Embryonic facial prominence (tissue), 1 donor: ENCODE measurements around the gene PITPNM1.

Source experiments
- DNase-seq: peaks from one replicate; pipeline ENCODE4 v3.0.0-alpha.2; 2016; ENCODE audit errors: extremely low spot score

Gene PITPNM1

GRCh38 chr11:67503119-67504004, 1.8 kb downstream of the PITPNM1 start:
- DNase-seq = no peak

- DNase-seq = no peak
Measured at GRCh38 chr11:67502328-67502979, 2.7 kb downstream of the PITPNM1 start.

GRCh38 chr11:67501854-67502253, 3.3 kb downstream of the PITPNM1 start:
- no peak for DNase-seq

GRCh38 chr11:67500831-67501715, 4.1 kb downstream of the PITPNM1 start:
- DNase-seq = no peak

- no peak for DNase-seq
Measured at GRCh38 chr11:67500484-67500821, 4.7 kb downstream of the PITPNM1 start.

- DNase-seq = no peak
Measured at GRCh38 chr11:67499808-67500483, 5.2 kb downstream of the PITPNM1 start.

GRCh38 chr11:67498544-67498972, 6.6 kb downstream of the PITPNM1 start:
- DNase-seq = no peak

- no peak for DNase-seq
Measured at GRCh38 chr11:67497656-67498291, 7.4 kb downstream of the PITPNM1 start.

- DNase-seq = no peak
Measured at GRCh38 chr11:67496113-67496512, 9.1 kb downstream of the PITPNM1 start.

GRCh38 chr11:67495234-67496005, 9.7 kb downstream of the PITPNM1 start:
- no peak for DNase-seq

GRCh38 chr11:67494371-67495233, 10.6 kb downstream of the PITPNM1 start:
- no peak for DNase-seq

GRCh38 chr11:67493548-67494370, 11.4 kb downstream of the PITPNM1 start:
- DNase-seq = no peak

GRCh38 chr11:67492801-67493547, 12.2 kb downstream of the PITPNM1 start:
- no peak for DNase-seq

- DNase-seq = no peak
Measured at GRCh38 chr11:67492069-67492727, 13.0 kb downstream of the PITPNM1 start.

- DNase-seq = no peak
Measured at GRCh38 chr11:67491276-67492068, 13.7 kb downstream of the PITPNM1 start.

GRCh38 chr11:67490727-67491065, 14.5 kb downstream of the PITPNM1 start:
- DNase-seq = no peak
